ENCODE data around the gene DBX2.
"Not testable (repeated sequence)": the region's sequence is repeated elsewhere in the genome, so short reads cannot be mapped to it uniquely, and the experiment has no call there.

DBX2 gene

DNA sequence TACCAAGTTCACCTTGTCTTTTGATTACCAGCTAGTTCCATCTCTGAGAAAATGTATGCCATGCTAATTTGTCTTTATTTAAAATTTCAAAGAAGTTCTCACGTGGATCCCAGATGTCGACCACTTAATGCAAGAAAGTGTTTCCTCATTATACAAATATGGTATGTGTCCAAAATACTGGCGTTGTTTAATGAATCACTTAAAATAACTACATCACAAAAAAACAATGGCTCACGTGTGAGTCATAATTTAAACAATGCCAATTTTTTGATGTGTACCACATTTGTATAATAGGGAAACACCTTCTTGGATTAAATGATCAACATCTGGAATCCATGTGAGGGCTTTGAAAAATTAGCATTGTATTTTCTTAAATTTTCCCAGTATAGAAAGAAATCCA, 40.8 kb downstream of the DBX2 start:
- no peak for DNase-seq (ENCODE audit: low read depth)

GRCh38 chr12:45008211-45008610, 42.7 kb downstream of the DBX2 start:
- DNase-seq (ENCODE audit: low read depth): no peak

DNA sequence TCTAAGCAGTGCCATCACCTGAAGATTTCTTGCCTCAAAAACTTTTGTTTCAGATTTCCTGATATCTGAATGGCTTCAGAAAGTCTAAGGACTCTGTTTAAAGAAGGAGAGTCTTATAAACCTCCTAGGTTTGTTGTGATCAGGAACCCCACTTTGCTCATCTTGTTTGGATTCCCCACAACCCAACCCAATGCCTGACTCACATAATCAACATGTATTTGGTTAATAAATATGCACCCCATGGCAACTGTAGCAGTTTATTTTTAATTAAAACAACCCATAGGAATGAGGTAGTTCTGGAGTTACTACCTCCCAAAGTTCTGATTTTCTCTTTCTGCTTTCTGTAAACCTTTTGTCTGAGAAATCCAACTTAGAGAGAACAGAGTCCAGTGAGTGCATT, 51.5 kb downstream of the DBX2 start:
- DNase-seq (ENCODE audit: low read depth): no peak

- no peak for DNase-seq (ENCODE audit: low read depth)
These were observed 57.7 kb downstream of the DBX2 start for GRCh38 chr12:44993161-44993560.

GRCh38 chr12:44984863-44985262, 66.0 kb downstream of the DBX2 start:
- DNase-seq (ENCODE audit: low read depth): not testable (repeated sequence)

DNA sequence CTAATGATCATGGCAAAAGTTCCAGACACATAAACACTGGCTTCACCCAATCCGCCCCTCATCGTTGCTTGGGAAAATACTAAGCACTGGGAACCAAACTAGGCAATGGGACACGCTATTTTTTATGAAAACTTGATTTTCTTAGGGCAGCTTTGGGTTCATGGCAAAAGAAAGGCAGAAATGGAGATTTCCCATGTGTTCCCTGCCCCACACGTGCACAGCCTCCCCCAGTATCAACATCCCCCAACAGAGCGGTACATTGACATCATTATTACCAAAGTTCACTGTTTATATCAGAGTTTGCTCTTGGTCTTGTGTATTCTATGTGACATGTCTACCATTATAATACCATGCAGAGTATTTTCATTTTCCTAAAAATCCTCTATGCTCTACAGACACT, 71.0 kb downstream of the DBX2 start:
- no peak for DNase-seq (ENCODE audit: low read depth)

DNA sequence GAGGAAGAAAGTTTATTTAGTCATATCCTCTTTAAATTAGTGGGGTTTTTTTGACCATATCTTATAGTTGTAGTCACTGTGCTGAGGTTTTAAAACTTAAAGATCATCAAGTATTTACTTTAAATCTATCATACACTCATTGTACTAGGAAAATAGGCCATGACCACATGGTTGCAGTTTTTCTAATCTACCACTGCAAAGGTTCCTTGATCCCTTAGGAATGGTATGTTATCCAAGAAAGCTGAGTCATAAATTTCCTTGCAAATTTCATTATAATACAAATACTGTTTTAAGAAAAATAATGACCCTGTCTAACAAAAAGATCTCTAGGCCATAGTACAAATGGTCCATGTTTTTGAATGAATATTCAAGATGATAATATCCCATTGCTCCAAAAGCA, 74.7 kb downstream of the DBX2 start:
- DNase-seq (ENCODE audit: low read depth): no peak

DNA sequence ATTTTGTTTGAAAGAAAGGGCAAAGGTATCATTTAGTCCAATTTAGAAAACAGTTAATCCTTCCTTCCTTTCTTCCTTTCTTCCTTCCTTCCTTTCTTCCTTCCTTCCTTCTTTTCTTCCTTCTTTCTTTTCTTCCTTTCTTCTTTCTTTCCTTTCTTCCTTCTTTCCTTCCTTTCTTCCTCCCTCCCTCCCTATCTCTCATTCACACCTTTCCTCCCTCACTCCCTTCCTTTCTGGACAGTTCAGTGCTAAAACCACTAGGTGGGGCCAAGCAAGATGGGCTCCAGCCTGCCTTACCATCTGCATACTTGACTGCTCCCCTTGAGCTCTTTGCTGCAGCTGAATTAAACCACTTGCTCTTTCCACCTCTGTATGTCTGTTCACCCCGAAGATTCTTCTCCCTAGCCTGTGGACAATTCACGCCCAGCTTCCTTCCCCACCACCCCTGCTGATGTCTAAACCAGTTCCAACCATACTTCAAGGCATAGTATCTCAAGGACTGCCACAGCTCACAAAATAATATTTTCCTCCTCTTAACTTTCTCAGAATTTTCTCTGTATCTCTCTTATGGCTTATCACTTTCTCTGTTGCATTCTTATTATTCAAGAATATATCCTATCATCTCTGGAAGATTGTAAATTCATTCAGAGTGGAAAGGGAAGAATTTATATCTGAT, 78.0 kb downstream of the DBX2 start:
- DNase-seq (ENCODE audit: low read depth): no peak

GRCh38 chr12:44968965-44969364, 81.9 kb downstream of the DBX2 start:
- no peak for DNase-seq (ENCODE audit: low read depth)
